ENCODE measurements around the gene PRC1.

PRC1 gene

GRCh38 chr15:90939756-90940155 is 54.6 kb downstream of the PRC1 start:
- TF ChIP-seq CTCF (IDR thresholded peaks at IDR 0.05; ENCODE audit: low read depth, low read length) = no peak
- H3K4me3 ChIP-seq (ENCODE audit: low read depth, low read length) = no peak overlapping the region

- TF ChIP-seq CTCF (IDR thresholded peaks at IDR 0.05; ENCODE audit: low read depth, low read length) = no peak
- H3K4me3 ChIP-seq (ENCODE audit: low read depth, low read length) = no peak overlapping the region
Measured at GRCh38 chr15:90938261-90938660, 56.1 kb downstream of the PRC1 start.

- no peak for TF ChIP-seq CTCF (IDR thresholded peaks at IDR 0.05; ENCODE audit: low read depth, low read length)
- no peak overlapping the region for H3K4me3 ChIP-seq (ENCODE audit: low read depth, low read length)
Measured at GRCh38 chr15:90936823-90937222, 57.5 kb downstream of the PRC1 start.

GRCh38 chr15:90934949-90935751 is 59.2 kb downstream of the PRC1 start, which contains the start of gene UNC45A:
Gene UNC45A (plus strand): TSS chr15:90935285. CDS start chr15:90935325, 40 bp downstream.
- TF ChIP-seq CTCF (IDR thresholded peaks at IDR 0.05; ENCODE audit: low read depth, low read length) = no peak
- peak within 1 kb of the TSS; percentile 77 for H3K4me3 ChIP-seq (ENCODE audit: low read depth, low read length)

GRCh38 chr15:90934256-90934948 is 59.9 kb downstream of the PRC1 start:
- H3K4me3 ChIP-seq (ENCODE audit: low read depth, low read length) = peak overlapping the region; percentile 77
- peak; percentile 91 for TF ChIP-seq CTCF (IDR thresholded peaks at IDR 0.05; ENCODE audit: low read depth, low read length)

GRCh38 chr15:90933301-90933700 is 61.0 kb downstream of the PRC1 start:
- no peak overlapping the region for H3K4me3 ChIP-seq (ENCODE audit: low read depth, low read length)
- TF ChIP-seq CTCF (IDR thresholded peaks at IDR 0.05; ENCODE audit: low read depth, low read length) = no peak

- H3K4me3 ChIP-seq (ENCODE audit: low read depth, low read length) = peak overlapping the region; percentile 81
- TF ChIP-seq CTCF (IDR thresholded peaks at IDR 0.05; ENCODE audit: low read depth, low read length) = no peak
Measured at GRCh38 chr15:90932660-90932991, 61.7 kb downstream of the PRC1 start.
